HG03520 (cell line): ENCODE results near the gene SLC41A2.
"Not testable (repeated sequence)": the region's sequence is repeated elsewhere in the genome, so short reads cannot be mapped to it uniquely, and the experiment has no call there.

Source experiments
- ATAC-seq: cut with Tn5 transposase; IDR thresholded peaks from one replicate; pipeline ENCODE4 v1.9.1; 2021; ENCODE audit warnings: mild to moderate bottlenecking, moderate library complexity; ENCODE audit not compliant: unreplicated experiment

SLC41A2 gene

GRCh38 chr12:104964856-104965205, 6.7 kb upstream of the SLC41A2 start:
- no peak for ATAC-seq

DNA sequence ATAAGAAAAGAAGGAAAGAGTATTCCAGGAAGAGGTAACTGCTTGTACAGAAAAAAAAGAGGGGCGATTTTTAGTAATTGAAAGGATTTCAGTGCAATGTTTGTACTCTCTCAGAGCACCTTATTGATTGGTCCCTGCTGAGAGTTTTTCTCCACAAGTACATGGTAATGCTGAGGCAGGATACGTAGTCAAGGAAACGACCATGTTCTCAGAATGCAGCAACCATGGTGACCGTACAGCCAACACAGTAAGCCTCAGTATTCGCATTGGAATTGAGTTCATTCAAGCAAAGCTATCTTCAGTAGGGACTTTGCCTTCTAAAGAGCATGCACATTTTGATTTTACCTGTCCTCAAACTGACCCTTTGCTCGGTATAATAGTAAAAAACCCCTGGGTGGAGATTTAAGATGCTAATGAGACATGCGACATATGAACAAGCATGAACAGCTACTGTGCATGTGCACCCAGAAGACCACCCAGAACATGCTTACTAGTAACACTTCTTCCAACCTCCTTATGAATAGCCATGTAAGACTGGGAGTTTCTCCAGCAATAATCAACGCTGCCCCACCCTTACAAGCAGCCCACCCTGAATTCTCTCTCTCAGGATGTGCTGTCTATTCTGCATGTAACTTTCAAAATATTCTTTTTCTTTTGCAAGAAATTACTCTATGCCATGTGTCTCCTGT, 6.2 kb upstream of the SLC41A2 start:
- no peak for ATAC-seq

DNA sequence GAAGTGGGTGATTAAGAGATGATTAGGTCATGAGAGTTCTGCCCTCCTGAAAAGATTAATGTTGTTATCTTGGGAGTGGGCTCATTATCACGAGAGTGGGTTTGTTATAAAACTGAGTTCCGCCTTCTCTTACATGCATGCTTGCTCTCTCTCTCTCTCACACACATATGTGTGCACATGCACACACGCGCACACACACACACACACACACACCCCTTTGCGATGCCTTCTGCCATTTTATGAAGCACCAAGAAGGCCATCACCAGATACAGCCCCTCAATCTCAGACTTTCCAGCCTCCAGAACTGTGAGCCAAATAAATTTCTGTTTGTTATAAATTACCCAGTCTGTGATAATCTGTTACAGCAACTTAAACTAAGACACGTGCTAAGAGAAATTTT, 5.7 kb upstream of the SLC41A2 start:
- no peak for ATAC-seq

- no peak for ATAC-seq
Observed at GRCh38 chr12:104960464-104960863, 2.4 kb upstream of the SLC41A2 start.

DNA sequence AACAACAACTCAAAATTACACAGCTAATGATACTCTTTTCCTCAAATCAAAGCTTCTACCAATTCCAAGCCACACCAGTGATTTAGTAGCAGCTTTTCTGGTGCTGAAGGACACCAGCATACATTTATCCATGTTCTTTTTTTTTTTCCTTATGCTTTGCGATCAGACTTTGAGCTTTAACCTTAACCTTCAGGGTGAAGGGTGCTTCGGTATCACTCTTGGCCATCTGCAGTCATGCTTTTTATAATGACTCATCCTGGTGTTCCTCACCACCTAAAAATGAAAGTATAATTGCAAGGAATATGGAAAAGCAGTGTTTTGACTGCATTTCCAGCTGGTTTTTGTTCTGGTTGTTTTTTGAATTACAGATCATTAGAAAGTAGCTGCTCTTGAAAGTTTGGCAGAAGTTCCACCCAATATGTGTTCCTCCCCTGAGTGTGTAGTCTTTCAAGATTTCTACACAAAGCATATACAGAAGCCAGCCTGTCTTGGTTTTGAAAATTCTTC, 1.3 kb upstream of the SLC41A2 start:
- no peak for ATAC-seq

GRCh38 chr12:104958805-104959334, 780 bp upstream of the SLC41A2 start:
- no peak for ATAC-seq

DNA sequence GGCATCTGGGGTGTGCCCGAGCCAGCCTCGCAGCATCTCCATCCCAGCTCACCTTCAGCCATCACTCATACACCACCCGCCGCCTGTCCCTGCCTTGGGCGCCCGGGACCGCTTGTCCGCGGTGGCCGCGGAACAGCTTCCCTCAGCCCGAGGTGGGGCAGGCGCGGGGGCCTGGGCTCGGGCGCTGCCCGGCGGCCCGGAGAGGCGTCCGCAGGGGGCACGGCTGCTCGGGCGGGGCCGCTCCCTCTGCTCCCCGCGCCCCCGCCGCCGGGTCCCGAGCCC, 430 bp downstream of the SLC41A2 start:
- ATAC-seq = peak; percentile 36

GRCh38 chr12:104956870-104957718, 996 bp downstream of the SLC41A2 start:
- ATAC-seq = no peak

DNA sequence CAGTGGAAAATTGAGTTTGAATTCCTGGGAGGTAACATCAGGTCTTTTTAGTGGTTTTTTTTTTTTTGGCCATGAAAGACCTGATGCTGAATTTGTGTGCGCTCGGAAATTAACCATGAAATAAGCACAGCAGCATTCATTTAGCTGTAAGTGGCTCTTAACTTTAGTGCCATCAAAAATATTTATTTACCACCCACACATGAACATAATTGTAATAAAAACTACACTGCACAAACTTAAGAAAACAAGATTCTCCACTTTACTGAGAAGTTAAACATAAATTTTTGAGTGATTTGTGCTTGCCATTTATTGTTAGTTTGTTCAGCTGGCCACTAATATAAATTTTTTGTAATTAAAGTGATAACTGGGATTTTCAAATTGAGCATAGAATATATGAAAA, 2.4 kb downstream of the SLC41A2 start:
- ATAC-seq = no peak

- no peak for ATAC-seq
Observed at GRCh38 chr12:104953323-104953722, 4.8 kb downstream of the SLC41A2 start.

GRCh38 chr12:104952816-104953215, 5.3 kb downstream of the SLC41A2 start:
- ATAC-seq = no peak

DNA sequence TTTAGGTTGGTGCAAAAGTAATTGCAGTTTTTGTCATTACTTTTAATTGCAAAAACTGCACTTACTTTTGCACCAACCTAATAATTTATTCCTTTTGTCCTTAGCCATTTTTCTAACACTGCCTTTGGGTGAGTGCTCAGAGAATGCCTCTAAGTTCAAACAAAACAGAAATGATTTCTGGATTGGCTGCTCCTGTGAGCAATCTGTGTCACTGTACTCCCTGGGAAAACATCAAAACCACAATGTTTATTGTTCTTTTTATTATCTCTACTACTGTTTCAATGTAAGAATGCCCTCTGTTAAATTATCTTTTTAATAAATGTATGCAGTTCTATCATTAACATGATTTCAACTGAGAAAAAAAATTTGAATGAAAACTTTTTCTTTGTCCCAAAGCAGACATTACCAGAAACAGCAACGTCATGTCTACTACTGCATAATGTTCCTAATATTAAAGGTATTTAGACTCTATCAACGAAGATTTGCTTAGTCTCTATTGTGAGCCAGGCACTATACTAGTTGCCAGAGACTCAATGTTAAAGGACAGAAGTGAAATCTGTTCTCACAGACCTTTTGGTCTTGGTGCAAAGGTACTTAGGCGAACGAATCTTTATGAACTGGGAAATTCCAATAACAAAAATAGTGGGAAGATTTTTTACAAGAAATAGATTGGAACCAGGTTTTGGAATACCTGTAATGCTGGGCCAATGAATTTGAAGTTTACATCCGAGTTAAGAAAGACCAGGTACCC, 6.2 kb downstream of the SLC41A2 start:
- ATAC-seq = no peak

GRCh38 chr12:104948716-104949115, 9.4 kb downstream of the SLC41A2 start:
- not testable (repeated sequence) for ATAC-seq

GRCh38 chr12:104944252-104944651, 13.8 kb downstream of the SLC41A2 start:
- ATAC-seq = no peak

GRCh38 chr12:104943401-104943800, 14.7 kb downstream of the SLC41A2 start:
- ATAC-seq = not testable (repeated sequence)

- ATAC-seq = no peak
Observed at GRCh38 chr12:104942075-104942474, 16.0 kb downstream of the SLC41A2 start.

- ATAC-seq = no peak
Observed at GRCh38 chr12:104941454-104941853, 16.6 kb downstream of the SLC41A2 start.

GRCh38 chr12:104939089-104939488, 19.0 kb downstream of the SLC41A2 start:
- no peak for ATAC-seq

GRCh38 chr12:104938371-104938770, 19.7 kb downstream of the SLC41A2 start:
- ATAC-seq = no peak

DNA sequence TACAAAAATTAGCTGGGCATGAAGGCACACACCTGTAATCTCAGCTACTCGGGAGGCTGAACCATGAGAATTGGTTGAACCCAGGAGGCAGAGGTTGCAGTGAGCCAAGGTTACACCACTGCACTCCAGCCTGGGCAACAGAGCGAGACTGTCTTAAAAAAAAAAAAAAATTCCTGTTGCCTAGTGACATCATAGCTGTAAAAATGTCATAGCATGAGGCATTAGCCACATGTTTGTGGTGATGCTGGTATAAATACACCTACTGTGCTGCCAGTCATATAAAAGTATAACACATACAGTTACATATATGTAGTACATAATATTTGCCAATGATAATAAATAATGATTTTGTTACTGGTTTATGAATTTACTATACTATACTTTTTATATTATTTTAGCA, 22.2 kb downstream of the SLC41A2 start:
- no peak for ATAC-seq

- no peak for ATAC-seq
Observed at GRCh38 chr12:104933778-104934177, 24.3 kb downstream of the SLC41A2 start.
